DMS153 treated with DMSO at 0.1 percent for 48 hours (cell line): ENCODE results near the gene HKDC1.

ENCODE experiments used
- DNase-seq: peaks from one replicate; lab custom pipeline; 2025; ENCODE audit not compliant: unreplicated experiment; lab: John Stamatoyannopoulos, UW

Gene HKDC1

GRCh38 chr10:69215405-69216171 is 4.5 kb upstream of the HKDC1 start:
- DNase-seq, result no peak

- no peak for DNase-seq
Measured at GRCh38 chr10:69216577-69217118, 3.5 kb upstream of the HKDC1 start.

- no peak for DNase-seq
Measured at GRCh38 chr10:69217119-69217754, 2.9 kb upstream of the HKDC1 start.

GRCh38 chr10:69218831-69219230 is 1.3 kb upstream of the HKDC1 start:
- no peak for DNase-seq

- no peak for DNase-seq
Measured at GRCh38 chr10:69220507-69220906, 375 bp downstream of the HKDC1 start.

- DNase-seq, result peak; percentile 9
Measured at GRCh38 chr10:69222157-69223027, 2.3 kb downstream of the HKDC1 start.

- DNase-seq, result no peak
Measured at GRCh38 chr10:69223028-69223342, 2.9 kb downstream of the HKDC1 start.

- DNase-seq, result no peak
Measured at GRCh38 chr10:69224862-69225657, 4.9 kb downstream of the HKDC1 start.

GRCh38 chr10:69225681-69226080 is 5.5 kb downstream of the HKDC1 start:
- no peak for DNase-seq

GRCh38 chr10:69226919-69227450 is 6.9 kb downstream of the HKDC1 start:
- no peak for DNase-seq

GRCh38 chr10:69228151-69228550 is 8.0 kb downstream of the HKDC1 start:
- no peak for DNase-seq

- DNase-seq, result no peak
Measured at GRCh38 chr10:69229616-69229916, 9.4 kb downstream of the HKDC1 start.

- DNase-seq, result no peak
Measured at GRCh38 chr10:69230128-69230527, 10.0 kb downstream of the HKDC1 start.

- DNase-seq, result no peak
Measured at GRCh38 chr10:69232252-69232651, 12.1 kb downstream of the HKDC1 start.

- no peak for DNase-seq
Measured at GRCh38 chr10:69232736-69233480, 12.8 kb downstream of the HKDC1 start.

GRCh38 chr10:69234447-69234846 is 14.3 kb downstream of the HKDC1 start:
- no peak for DNase-seq

- DNase-seq, result peak; percentile 82
Measured at GRCh38 chr10:69237528-69238159, 17.5 kb downstream of the HKDC1 start.

- DNase-seq, result no peak
Measured at GRCh38 chr10:69239136-69239535, 19.0 kb downstream of the HKDC1 start.

GRCh38 chr10:69239816-69240434 is 19.8 kb downstream of the HKDC1 start:
- no peak for DNase-seq
